Heart right ventricle (tissue), 16 donors: ENCODE data around the gene TMEM185A. TPM values are rescaled to one million over a fixed set of nuclear protein-coding genes. Genes with fewer than 3 reads are reported as not detected.
"Not testable (repeated sequence)": the region's sequence is repeated elsewhere in the genome, so short reads cannot be mapped to it uniquely, and the experiment has no call there.

ENCODE experiments used
- ATAC-seq, 8 donors: fragments of 200-7000 bp; cut with Tn5 transposase; one replicate each; pipeline ENCODE4 v1.9.1; 2020; ENCODE audit warnings: mild to moderate bottlenecking in 8 of 8, moderate library complexity in 8 of 8, moderate number of reproducible peaks in 1 of 8
- DNase-seq, 2 donors: peaks; one replicate each; pipeline ENCODE4 v3.0.0-alpha.2; 2020
- H3K27ac ChIP-seq, 10 donors: fragments of 200-600 bp; sonication (generic) in 2 of 10; one replicate each; pipeline versions ENCODE4 v1.5.0 to v1.8.0; 2020 to 2022; ENCODE audit warnings: mild to moderate bottlenecking in 3 of 10
- H3K27me3 ChIP-seq, 7 donors: fragments of 200-600 bp; one replicate each; pipeline ENCODE4 v1.8.0; 2021 to 2022; ENCODE audit warnings: mild to moderate bottlenecking in 2 of 7
- H3K36me3 ChIP-seq, 9 donors: fragments of 200-600 bp; sonication (generic) in 1 of 9; one replicate each; pipeline versions ENCODE4 v1.5.0 to v1.8.0; 2020 to 2022; ENCODE audit warnings: mild to moderate bottlenecking in 2 of 9
- H3K4me1 ChIP-seq, 9 donors: fragments of 200-600 bp; sonication (generic) in 1 of 9; one replicate each; pipeline versions ENCODE4 v1.5.0 to v1.8.0; 2020 to 2022; ENCODE audit warnings: mild to moderate bottlenecking in 4 of 9
- H3K4me3 ChIP-seq, 10 donors: fragments of 200-600 bp; sonication (generic) in 2 of 10; one replicate each; pipeline versions ENCODE4 v1.5.0 to v1.8.0; 2020 to 2022; ENCODE audit warnings: mild to moderate bottlenecking in 7 of 10, moderate library complexity in 2 of 10
- H3K9me3 ChIP-seq, 11 donors: fragments of 200-600 bp in 10 of 11; sonication (generic) in 2 of 11; one replicate each; pipeline versions ENCODE4 v1.5.0 to v1.8.0; 2013 to 2022; ENCODE audit warnings: mild to moderate bottlenecking in 2 of 11, control low read depth in 1 of 11, moderate library complexity in 1 of 11
- WGBS, 2 donors: extraction: QIAGEN DNeasy Blood & Tissue Kit; methylation state at CpG; one replicate each; pipeline ENCODE4 v1.1.7; 2013; ENCODE audit warnings: inconsistent platforms in 1 of 2; 5-methylcytosine and 5-hydroxymethylcytosine counted together
- intact Hi-C, 10 donors: fragments of 100-400 bp; cut with DNase I; formaldehyde crosslinking; loops; one replicate each; pipeline versions ENCODE4 v1.11.1 to v1.14.2; 2022
- polyA plus RNA-seq, 2 donors: library from polyadenylated mRNA; stranded (reverse); fragments of 200-250 nt; gene quantifications; one replicate each; pipeline ENCODE4 v1.2.3, GENCODE V29; 2013
- total RNA-seq, 10 donors: library from RNA; stranded (reverse); fragmentation: NEBNext Ultra II Directional in 3 of 10; extraction: Animal tissue kit (Norgen Biotek cat#: 25700) in 3 of 10; gene quantifications; one replicate each; pipeline versions ENCODE4 v1.2.1 to v1.2.4, GENCODE V29; 2021 to 2023
- donor health status: Arrhythmogenic right ventricular cardiomyopathy.
- donor health status: ischemic (EF 13 %, LVEDD 7.1; RV severe dilation, severe dysfunction).
- donor health status: healthy with polysubstance abuse.
- donor health status: DM: no; HTN: yes; CAD: no.
- donor health status: DM: no; HTN: no; CAD: no.
- donor health status: ischemic (EF 25% LVEDD 6.9; RV normal size, moderate dysfunction).
- donor health status: ischemic (EF 25% LVEDD 5.7; RV mildly dilated, moderate dysfunction).
- donor health status: healthy.
- donor health status: DM: yes; HTN: yes; CAD: no.
- donor health status: Ischemic cardiomyopathy.
- donor health status: ischemic (EF 35%, LVEDD 5.7; RV mildly dilated, moderate dysfunction).
- donor health status: nonischemic (EF 11% LVEDD 7.7; RV severe dilation, severe dysfunction).
- donor health status: DM: yes; HTN: yes; CAD: no.
- donor health status: PGD.
- donor health status: ischemic (EF 29% LVEDD 5.4; RV normal size, mild dysfunction).
- donor health status: nonischemic (EF 23%, LVEDD 6.1; RV moderate dilation, normal function).

TMEM185A gene
- total and polyA plus RNA-seq, 12 donors: 12.7 to 42.8 (median 33.1) TPM

GRCh38 chrX:149551245-149551938 lies 80.2 kb downstream of the TMEM185A start:
- H3K27ac ChIP-seq, ATAC-seq, H3K9me3 ChIP-seq, H3K4me1 ChIP-seq, H3K4me3 ChIP-seq, H3K27me3 ChIP-seq, DNase-seq, intact Hi-C loops, H3K36me3 ChIP-seq: not testable (repeated sequence)
- WGBS, 2 donors: no CpG with 5 or more reads among the region's 4 CpGs

GRCh38 chrX:149550454-149550853 lies 81.1 kb downstream of the TMEM185A start:
- ATAC-seq, H3K36me3 ChIP-seq, DNase-seq, H3K27me3 ChIP-seq, intact Hi-C loops, H3K4me1 ChIP-seq, H3K9me3 ChIP-seq, H3K27ac ChIP-seq, H3K4me3 ChIP-seq: not testable (repeated sequence)
- 100% methylated on average over 1 of the region's 1 CpG; no CpG with 5 or more reads in 1 of the 2 donors for whole genome bisulfite sequencing, 2 donors

- WGBS, 2 donors: 86 to 100% methylated on average over 1 of the region's 6 CpGs
- ATAC-seq: peak in 1 of 8 donors; percentile 53
- intact Hi-C loops: not testable (repeated sequence)
These were observed 81.9 kb downstream of the TMEM185A start, which contains the start of gene HSFX3 for GRCh38 chrX:149549701-149550100. Gene HSFX3 (minus strand): TSS chrX:149549924. CDS start chrX:149549852, 72 bp downstream.

GRCh38 chrX:149547782-149548181 lies 83.8 kb downstream of the TMEM185A start:
- 50% methylated on average over 1 of the region's 3 CpGs; no CpG with 5 or more reads in 1 of the 2 donors for WGBS, 2 donors
- ATAC-seq: peak in 3 of 8 donors; percentile 42 to 52 (median 49)
- H3K4me3 ChIP-seq, H3K36me3 ChIP-seq, intact Hi-C loops, H3K9me3 ChIP-seq, DNase-seq, H3K27me3 ChIP-seq, H3K4me1 ChIP-seq: not testable (repeated sequence)
- peak overlapping the region in 1 of 10 donors; percentile 10 for H3K27ac ChIP-seq

More at GRCh38 chrX:149549701-149550100, 81.9 kb downstream of the TMEM185A start, which contains the start of gene HSFX3:
- H3K27me3 ChIP-seq, H3K4me3 ChIP-seq, H3K36me3 ChIP-seq, H3K27ac ChIP-seq, H3K9me3 ChIP-seq, DNase-seq, H3K4me1 ChIP-seq: not testable (repeated sequence)

- ATAC-seq, H3K4me3 ChIP-seq, H3K36me3 ChIP-seq, H3K4me1 ChIP-seq, DNase-seq, H3K9me3 ChIP-seq, H3K27me3 ChIP-seq, H3K27ac ChIP-seq, intact Hi-C loops: not testable (repeated sequence)
- 88 to 96% methylated on average over 1 of the region's 1 CpG for WGBS, 2 donors
These were observed 84.6 kb downstream of the TMEM185A start for GRCh38 chrX:149546962-149547361.

Other genes with a start within 250 kb of the TMEM185A start
- gene IDS, start 126.5 kb downstream of the TMEM185A start, total RNA-seq: 10 to 100 TPM; 65.3 to 89.5 (median 73.5) TPM
- gene IDS, start 126.5 kb downstream of the TMEM185A start, polyA plus RNA-seq: 10 to 100 TPM; 24.0 to 30.5 TPM
- gene EOLA1, start 90.8 kb downstream of the TMEM185A start, total RNA-seq: 10 to 100 TPM; 20.6 to 35.8 (median 26.1) TPM
- 10 to 100 TPM; 21.0 to 37.7 TPM for gene EOLA1, start 90.8 kb downstream of the TMEM185A start, polyA plus RNA-seq
- gene HSFX3, start 81.9 kb downstream of the TMEM185A start, total RNA-seq: under 1 TPM in 2 of 10 donors, not detected in 8; 0.21 to 0.31 TPM
- under 1 TPM in 1 of 2 donors, not detected in 1; 0.12 TPM for gene HSFX3, start 81.9 kb downstream of the TMEM185A start, polyA plus RNA-seq
- not detected for gene MAGEA9B, start 44.3 kb downstream of the TMEM185A start, total RNA-seq
- gene MAGEA9B, start 44.3 kb downstream of the TMEM185A start, polyA plus RNA-seq: not detected
- 1 to 10 TPM in 3 of 10 donors, under 1 TPM in 3, not detected in 4; 0.22 to 2.2 (median 0.78) TPM for gene HSFX2, start 36.5 kb downstream of the TMEM185A start, total RNA-seq
- gene HSFX2, start 36.5 kb downstream of the TMEM185A start, polyA plus RNA-seq: 1 to 10 TPM in 1 of 2 donors, under 1 TPM in 1; 0.70 to 2.3 TPM
- gene MAGEA11, start 80.3 kb upstream of the TMEM185A start, total RNA-seq: not detected
- not detected for gene MAGEA11, start 80.3 kb upstream of the TMEM185A start, polyA plus RNA-seq
- gene HSFX1, start 142.3 kb upstream of the TMEM185A start, total RNA-seq: 1 to 10 TPM in 9 of 10 donors, under 1 TPM in 1; 0.51 to 3.3 (median 2.6) TPM
- under 1 TPM; 0.58 to 0.66 TPM for gene HSFX1, start 142.3 kb upstream of the TMEM185A start, polyA plus RNA-seq
- not detected for gene MAGEA9, start 150.1 kb upstream of the TMEM185A start, total RNA-seq
- gene MAGEA9, start 150.1 kb upstream of the TMEM185A start, polyA plus RNA-seq: not detected
- gene MAGEA8, start 249.4 kb upstream of the TMEM185A start, total RNA-seq: not detected
- gene MAGEA8, start 249.4 kb upstream of the TMEM185A start, polyA plus RNA-seq: not detected